ENCODE measurements around the gene NUDT19.

Gene NUDT19

GRCh38 chr19:32652894-32653598, 38.6 kb upstream of the NUDT19 start (continued):
- TF ChIP-seq ZBTB21 (tag by site-specific recombination; IDR thresholded peaks at IDR 0.05) (no peak), ZNF37A (tag by site-specific recombination; IDR thresholded peaks at IDR 0.05) (no peak), ZNF324 (tag by site-specific recombination; IDR thresholded peaks at IDR 0.05) (no peak)

DNA sequence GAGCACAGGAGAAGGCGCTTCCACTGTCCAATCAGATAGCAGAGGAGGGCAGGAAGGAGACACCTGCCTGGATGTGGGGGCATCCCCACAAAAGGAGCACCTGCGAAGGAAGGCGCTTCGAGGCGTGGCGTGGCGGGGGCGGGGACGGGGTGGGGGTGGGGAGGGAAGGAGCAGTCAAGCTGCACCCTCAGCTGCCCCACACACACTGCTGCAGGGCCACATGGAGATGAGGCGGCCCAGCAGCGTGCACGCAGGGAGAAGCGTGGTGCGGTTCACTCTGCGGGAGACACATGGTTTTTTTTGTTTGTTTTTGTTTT, 38.1 kb upstream of the NUDT19 start:
- ChIA-PET POLR2A (no interaction called here), CTCF (no interaction called here)
- Histone ChIP-seq H3K36me3 (ENCODE audit: control insufficient read depth in 2 of 2, insufficient read depth in 1 of 2, low read length in 2 of 2) (peaks cover 32 to 82% of the 10 kb centered on the region in 2 experiments), H3K27ac (ENCODE audit: extremely low read depth, low read depth, low read length) (no peak overlapping the region), H3K9me3 (ENCODE audit: control insufficient read depth, insufficient read depth, low read depth, low read length) (no peaks in the 10 kb centered on the region; the same call in 1 of the 2 replicates), H3K4me1 (ENCODE audit: control insufficient read depth, insufficient read depth, low read length) (peaks cover 13% of the 10 kb centered on the region), H3K4me3 (ENCODE audit: low read depth, low read length) (no peak overlapping the region)
- no peak for TF ChIP-seq ZNF366 (tag by site-specific recombination; conservative IDR thresholded peaks at IDR 0.05)
- no peak for TF ChIP-seq ZNF707 (tag by site-specific recombination; IDR thresholded peaks at IDR 0.05)
- TF ChIP-seq ZNF10 (tag by site-specific recombination; IDR thresholded peaks at IDR 0.05): no peak
- no peak for TF ChIP-seq ZNF138 (tag by site-specific recombination; IDR thresholded peaks at IDR 0.05; ENCODE audit: borderline replicate concordance)
- TF ChIP-seq, protein P1, sequence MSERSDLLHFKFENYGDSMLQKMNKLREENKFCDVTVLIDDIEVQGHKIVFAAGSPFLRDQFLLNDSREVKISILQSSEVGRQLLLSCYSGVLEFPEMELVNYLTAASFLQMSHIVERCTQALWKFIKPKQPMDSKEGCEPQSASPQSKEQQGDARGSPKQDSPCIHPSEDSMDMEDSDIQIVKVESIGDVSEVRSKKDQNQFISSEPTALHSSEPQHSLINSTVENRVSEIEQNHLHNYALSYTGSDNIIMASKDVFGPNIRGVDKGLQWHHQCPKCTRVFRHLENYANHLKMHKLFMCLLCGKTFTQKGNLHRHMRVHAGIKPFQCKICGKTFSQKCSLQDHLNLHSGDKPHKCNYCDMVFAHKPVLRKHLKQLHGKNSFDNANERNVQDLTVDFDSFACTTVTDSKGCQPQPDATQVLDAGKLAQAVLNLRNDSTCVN (tag by site-specific recombination; optimal IDR thresholded peaks at IDR 0.05): no peak
- no peak for TF ChIP-seq GLIS1 (tag by site-specific recombination; IDR thresholded peaks at IDR 0.05)
- TF ChIP-seq YY1 (tag by site-specific recombination; IDR thresholded peaks at IDR 0.05): no peak
- TF ChIP-seq ZFP3 (tag by site-specific recombination; IDR thresholded peaks at IDR 0.05; ENCODE audit: low read depth): no peak
- no peak for TF ChIP-seq KLF10 (tag by site-specific recombination; IDR thresholded peaks at IDR 0.05)
- no peak for TF ChIP-seq SETDB1 (IDR thresholded peaks at IDR 0.05; ENCODE audit: insufficient read length, low read length)
- no peak for TF ChIP-seq ZNF133 (tag by site-specific recombination; IDR thresholded peaks at IDR 0.05)
- TF ChIP-seq, protein P2, sequence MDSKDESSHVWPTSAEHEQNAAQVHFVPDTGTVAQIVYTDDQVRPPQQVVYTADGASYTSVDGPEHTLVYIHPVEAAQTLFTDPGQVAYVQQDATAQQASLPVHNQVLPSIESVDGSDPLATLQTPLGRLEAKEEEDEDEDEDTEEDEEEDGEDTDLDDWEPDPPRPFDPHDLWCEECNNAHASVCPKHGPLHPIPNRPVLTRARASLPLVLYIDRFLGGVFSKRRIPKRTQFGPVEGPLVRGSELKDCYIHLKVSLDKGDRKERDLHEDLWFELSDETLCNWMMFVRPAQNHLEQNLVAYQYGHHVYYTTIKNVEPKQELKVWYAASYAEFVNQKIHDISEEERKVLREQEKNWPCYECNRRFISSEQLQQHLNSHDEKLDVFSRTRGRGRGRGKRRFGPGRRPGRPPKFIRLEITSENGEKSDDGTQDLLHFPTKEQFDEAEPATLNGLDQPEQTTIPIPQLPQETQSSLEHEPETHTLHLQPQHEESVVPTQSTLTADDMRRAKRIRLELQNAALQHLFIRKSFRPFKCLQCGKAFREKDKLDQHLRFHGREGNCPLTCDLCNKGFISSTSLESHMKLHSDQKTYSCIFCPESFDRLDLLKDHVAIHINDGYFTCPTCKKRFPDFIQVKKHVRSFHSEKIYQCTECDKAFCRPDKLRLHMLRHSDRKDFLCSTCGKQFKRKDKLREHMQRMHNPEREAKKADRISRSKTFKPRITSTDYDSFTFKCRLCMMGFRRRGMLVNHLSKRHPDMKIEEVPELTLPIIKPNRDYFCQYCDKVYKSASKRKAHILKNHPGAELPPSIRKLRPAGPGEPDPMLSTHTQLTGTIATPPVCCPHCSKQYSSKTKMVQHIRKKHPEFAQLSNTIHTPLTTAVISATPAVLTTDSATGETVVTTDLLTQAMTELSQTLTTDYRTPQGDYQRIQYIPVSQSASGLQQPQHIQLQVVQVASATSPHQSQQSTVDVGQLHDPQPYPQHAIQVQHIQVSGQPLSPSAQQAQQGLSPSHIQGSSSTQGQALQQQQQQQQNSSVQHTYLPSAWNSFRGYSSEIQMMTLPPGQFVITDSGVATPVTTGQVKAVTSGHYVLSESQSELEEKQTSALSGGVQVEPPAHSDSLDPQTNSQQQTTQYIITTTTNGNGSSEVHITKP (tag by site-specific recombination; IDR thresholded peaks at IDR 0.05): no peak
- no peak for TF ChIP-seq ZNF112 (tag by site-specific recombination; IDR thresholded peaks at IDR 0.05)
- no peak for TF ChIP-seq REST (tag by site-specific recombination; IDR thresholded peaks at IDR 0.05)

All from HEK293 (cell line).